Lower leg skin (tissue), 4 donors: ENCODE measurements around the gene HBE1. TPM values are rescaled to one million over a fixed set of nuclear protein-coding genes. Genes with fewer than 3 reads are reported as not detected.
"Not testable (repeated sequence)": the region's sequence is repeated elsewhere in the genome, so short reads cannot be mapped to it uniquely, and the experiment has no call there.

Source experiments
- DNase-seq, 2 donors: peaks; one replicate each; pipeline ENCODE4 v3.0.0-alpha.2; 2019; ENCODE audit warnings: low spot score in 2 of 2
- H3K4me3 ChIP-seq: fragments of 200-600 bp; sonication (generic); 2 replicates; pipeline ENCODE4 v1.5.1; 2017; ENCODE audit warnings: mild to moderate bottlenecking, low read depth; ENCODE audit not compliant: poor library complexity, severe bottlenecking
- CTCF ChIP-seq, 3 donors: fragments of 450-650 bp; IDR thresholded peaks; one replicate each; pipeline ENCODE4 v1.5.1; 2016; ENCODE audit warnings: antibody characterized with exemption in 3 of 3, mild to moderate bottlenecking in 3 of 3, moderate library complexity in 2 of 3
- POLR2A ChIP-seq, 2 donors: fragments of 450-650 bp; IDR thresholded peaks; one replicate each; pipeline ENCODE4 v1.6.1; 2016 to 2017; ENCODE audit warnings: antibody characterized with exemption in 2 of 2, mild to moderate bottlenecking in 1 of 2, moderate library complexity in 1 of 2
- WGBS, 2 donors: methylation state at CpG; one replicate each; pipeline ENCODE4 v1.1.5; 2018; 5-methylcytosine and 5-hydroxymethylcytosine counted together
- intact Hi-C: fragments of 100-400 bp; cut with DNase I; formaldehyde crosslinking; loops from one replicate; pipeline ENCODE4 v1.15.0; 2023; ENCODE audit warnings: low total_unique reads
- total RNA-seq, 4 donors: library from RNA; depleted of rRNA; stranded (reverse); fragments of >200 nt; gene quantifications; one replicate each; pipeline ENCODE4 v1.1.0, GENCODE V29; 2016

HBE1 gene
- total RNA-seq, 4 donors from 2014 or later = not detected

GRCh38 chr11:5303626-5304025, 33.9 kb upstream of the HBE1 start:
- no peak overlapping the region for H3K4me3 ChIP-seq
- 72 to 85% methylated on average over 5 of the region's 5 CpGs for WGBS, 2 donors
- no peak for DNase-seq
- TF ChIP-seq POLR2A (IDR thresholded peaks at IDR 0.05) = no peak
- no peak for TF ChIP-seq CTCF (IDR thresholded peaks at IDR 0.05)
- intact Hi-C loops = no loop called here

- no peak for DNase-seq
- H3K4me3 ChIP-seq = no peak within 1 kb of the TSS
- 91 to 92% methylated on average over 2 of the region's 2 CpGs for WGBS, 2 donors
- intact Hi-C loops = no loop called here
- TF ChIP-seq POLR2A (IDR thresholded peaks at IDR 0.05) (no peak), CTCF (IDR thresholded peaks at IDR 0.05) (no peak)
These were observed 32.1 kb upstream of the HBE1 start, which contains the start of gene OR51B4 for GRCh38 chr11:5301846-5302245. OR51B4 (minus strand) TSS chr11:5301946; CDS start chr11:5301946, 0 bp downstream.

GRCh38 chr11:5300251-5300650, 30.5 kb upstream of the HBE1 start:
- no peak overlapping the region for H3K4me3 ChIP-seq
- WGBS, 2 donors = 67 to 78% methylated on average over 3 of the region's 3 CpGs
- DNase-seq = no peak
- intact Hi-C loops = no loop called here
- TF ChIP-seq CTCF (IDR thresholded peaks at IDR 0.05) (no peak), POLR2A (IDR thresholded peaks at IDR 0.05) (no peak)

- 0 to 82% methylated on average over 1 of the region's 1 CpG for WGBS, 2 donors
- DNase-seq = no peak
- no peak overlapping the region for H3K4me3 ChIP-seq
- no peak for TF ChIP-seq CTCF (IDR thresholded peaks at IDR 0.05)
- TF ChIP-seq POLR2A (IDR thresholded peaks at IDR 0.05) = no peak
- intact Hi-C loops = no loop called here
These were observed 28.7 kb upstream of the HBE1 start for GRCh38 chr11:5298451-5298850.

- no peak for TF ChIP-seq POLR2A (IDR thresholded peaks at IDR 0.05)
- TF ChIP-seq CTCF (IDR thresholded peaks at IDR 0.05) = no peak
- 58 to 60% methylated on average over 4 of the region's 4 CpGs for WGBS, 2 donors
- H3K4me3 ChIP-seq = no peak overlapping the region
- no peak for DNase-seq
- intact Hi-C loops = no loop called here
These were observed 28.1 kb upstream of the HBE1 start for GRCh38 chr11:5297721-5298323.

- not testable (repeated sequence) for DNase-seq
These were observed 24.7 kb upstream of the HBE1 start for GRCh38 chr11:5294342-5294995.

More at GRCh38 chr11:5294342-5294995, 24.7 kb upstream of the HBE1 start:
- H3K4me3 ChIP-seq, intact Hi-C loops: not testable (repeated sequence)
- WGBS, 2 donors = 91 to 96% methylated on average over 18 to 25 of the region's 41 CpGs
